H9 (cell line): ENCODE data around the gene ARRDC1. TPM values are rescaled to one million over a fixed set of nuclear protein-coding genes. Genes with fewer than 3 reads are reported as not detected.
A peak's percentile ranks its signal among the peaks of the same experiment; 100 is the strongest.

Experiments used
- DNase-seq: peaks from one replicate; pipeline ENCODE4 v3.0.0-alpha.2; 2017
- H2AFZ ChIP-seq: one replicate; pipeline ENCODE4 v1.6.1; 2013; ENCODE audit warnings: mild to moderate bottlenecking, low read length, control low read depth, moderate library complexity
- H2AK5ac ChIP-seq: 2 replicates; pipeline ENCODE4 v1.6.1; 2013; ENCODE audit warnings: low read length, control low read depth, mixed read lengths; ENCODE audit not compliant: insufficient read length
- H2BK120ac ChIP-seq: one replicate; pipeline ENCODE4 v1.6.1; 2013; ENCODE audit warnings: low read depth, mild to moderate bottlenecking, low read length, control low read depth, inconsistent platforms; ENCODE audit not compliant: poor library complexity, severe bottlenecking
- H2BK12ac ChIP-seq: 2 replicates; pipeline ENCODE4 v1.6.1; 2013; ENCODE audit warnings: low read length, control low read depth, mixed read lengths, low read depth; ENCODE audit not compliant: insufficient read length
- H2BK15ac ChIP-seq: 2 replicates; pipeline ENCODE4 v1.6.1; 2013; ENCODE audit warnings: low read depth, low read length, control low read depth
- H2BK20ac ChIP-seq: one replicate; pipeline ENCODE4 v1.6.1; 2013; ENCODE audit warnings: low read depth, mild to moderate bottlenecking, low read length, control low read depth, inconsistent platforms; ENCODE audit not compliant: poor library complexity, severe bottlenecking
- H2BK5ac ChIP-seq: 2 replicates; pipeline ENCODE4 v1.6.1; 2013; ENCODE audit warnings: low read length, control low read depth, mixed read lengths; ENCODE audit not compliant: insufficient read length
- H3K14ac ChIP-seq: 2 replicates; pipeline ENCODE4 v1.6.1; 2013; ENCODE audit warnings: low read length, control low read depth; ENCODE audit not compliant: insufficient read depth
- H3K18ac ChIP-seq: 2 replicates; pipeline ENCODE4 v1.6.1; 2013; ENCODE audit warnings: low read depth, mild to moderate bottlenecking, mixed read lengths, low read length, control low read depth; ENCODE audit not compliant: insufficient read length
- H3K23ac ChIP-seq: 2 replicates; pipeline ENCODE4 v1.6.1; 2013; ENCODE audit warnings: low read length, control low read depth, mixed read lengths, low read depth; ENCODE audit not compliant: insufficient read length
- H3K23me2 ChIP-seq: 2 replicates; pipeline ENCODE4 v1.6.1; 2013; ENCODE audit warnings: low read depth, mild to moderate bottlenecking, mixed read lengths, low read length, control low read depth; ENCODE audit not compliant: insufficient read length, poor library complexity, severe bottlenecking
- H3K27ac ChIP-seq: 2 replicates; pipeline ENCODE4 v1.5.1; 2013; ENCODE audit warnings: low read length, control low read depth, mixed read lengths, low read depth; ENCODE audit not compliant: insufficient read length
- H3K27me3 ChIP-seq: 2 replicates; pipeline ENCODE4 v1.6.1; 2013; ENCODE audit warnings: low read length, control low read depth, inconsistent platforms; ENCODE audit not compliant: insufficient read depth
- H3K4ac ChIP-seq: 2 replicates; pipeline ENCODE4 v1.6.1; 2013; ENCODE audit warnings: low read depth, mild to moderate bottlenecking, control low read depth, inconsistent platforms, low read length, moderate library complexity
- H3K4me1 ChIP-seq: 2 replicates; pipeline ENCODE4 v1.6.1; 2013; ENCODE audit warnings: low read length, control low read depth, inconsistent platforms; ENCODE audit not compliant: insufficient read depth
- H3K4me2 ChIP-seq: 2 replicates; pipeline ENCODE4 v1.6.1; 2013; ENCODE audit warnings: low read length, control low read depth, mixed read lengths; ENCODE audit not compliant: insufficient read length, insufficient read depth
- H3K56ac ChIP-seq: 2 replicates; pipeline ENCODE4 v1.6.1; 2013; ENCODE audit warnings: low read depth, mild to moderate bottlenecking, mixed read lengths, low read length, control low read depth; ENCODE audit not compliant: insufficient read length
- H3K79me1 ChIP-seq: 2 replicates; pipeline ENCODE4 v1.6.1; 2013; ENCODE audit warnings: low read depth, mild to moderate bottlenecking, moderate library complexity, low read length, control low read depth, inconsistent platforms; ENCODE audit not compliant: insufficient read depth, poor library complexity, severe bottlenecking
- H3K79me2 ChIP-seq: 2 replicates; pipeline ENCODE4 v1.6.1; 2013; ENCODE audit warnings: low read length, control low read depth, inconsistent platforms; ENCODE audit not compliant: insufficient read depth
- H3K9ac ChIP-seq: 2 replicates; pipeline ENCODE4 v1.6.1; 2013; ENCODE audit warnings: low read length, control low read depth, mixed read lengths; ENCODE audit not compliant: insufficient read length; ENCODE audit errors: extremely low read depth
- H3K9me3 ChIP-seq: one replicate; pipeline ENCODE4 v1.6.1; 2013; ENCODE audit warnings: low read depth, low read length, inconsistent platforms; ENCODE audit not compliant: control insufficient read depth
- H3T11ph ChIP-seq: one replicate; pipeline ENCODE4 v1.6.1; 2013; ENCODE audit warnings: mild to moderate bottlenecking, low read length, control low read depth, inconsistent platforms
- H4K20me1 ChIP-seq: one replicate; pipeline ENCODE4 v1.6.1; 2013; ENCODE audit not compliant: control insufficient read depth, insufficient read length, insufficient read depth
- H4K5ac ChIP-seq: 2 replicates; pipeline ENCODE4 v1.6.1; 2013; ENCODE audit warnings: low read depth, mild to moderate bottlenecking, mixed read lengths, low read length, control low read depth; ENCODE audit not compliant: insufficient read length
- H4K8ac ChIP-seq: replicated peaks from 2 replicates; pipeline ENCODE4 v1.6.1; 2013; ENCODE audit warnings: low read length, control low read depth, mixed read lengths, low read depth; ENCODE audit not compliant: insufficient read length
- H4K91ac ChIP-seq: 2 replicates; pipeline ENCODE4 v1.6.1; 2013; ENCODE audit warnings: low read depth, mild to moderate bottlenecking, moderate library complexity, mixed read lengths, low read length, control low read depth; ENCODE audit not compliant: insufficient read length
- H3K27ac Mint-ChIP-seq, 3 experiments: 2 replicates in 2 of 3; 3 replicates in 1 of 3; pipeline ENCODE4 v1.8.0; 2020 to 2021; ENCODE audit warnings: mixed read lengths in 3 of 3, mild to moderate bottlenecking in 1 of 3, moderate library complexity in 1 of 3
- H3K27me3 Mint-ChIP-seq: 2 replicates; pipeline ENCODE4 v1.8.0; 2021; ENCODE audit warnings: low read depth, mild to moderate bottlenecking, moderate library complexity, mixed read lengths
- H3K36me3 Mint-ChIP-seq, 3 experiments: 2 replicates in 2 of 3; 3 replicates in 1 of 3; pipeline ENCODE4 v1.8.0; 2020 to 2021; ENCODE audit warnings: low read depth in 3 of 3, mixed read lengths in 3 of 3; ENCODE audit not compliant: insufficient read depth in 1 of 3
- H3K4me1 Mint-ChIP-seq, 2 experiments: 2 replicates each; pipeline ENCODE4 v1.8.0; 2020; ENCODE audit warnings: mixed read lengths in 2 of 2
- H3K4me3 Mint-ChIP-seq, 2 experiments: 2 replicates in 1 of 2; 3 replicates in 1 of 2; pipeline ENCODE4 v1.8.0; 2020 to 2021; ENCODE audit warnings: mild to moderate bottlenecking in 2 of 2, mixed read lengths in 2 of 2, moderate library complexity in 1 of 2
- H3K9me3 Mint-ChIP-seq, 2 experiments: 2 replicates in 1 of 2; 3 replicates in 1 of 2; pipeline ENCODE4 v1.8.0; 2020; ENCODE audit warnings: mild to moderate bottlenecking in 2 of 2, mixed read lengths in 2 of 2, moderate library complexity in 1 of 2
- WGBS: extraction: QIAGEN DNeasy Blood & Tissue Kit; methylation state at CpG from one replicate; pipeline ENCODE4 v1.1.7; 2013; ENCODE audit warnings: missing lambda C conversion rate, low lambda C conversion rate, mixed read lengths; ENCODE audit not compliant: insufficient read length; ENCODE audit errors: extremely low coverage; 5-methylcytosine and 5-hydroxymethylcytosine counted together
- total RNA-seq: library from RNA; stranded (reverse); gene quantifications from 2 replicates; pipeline ENCODE4 v1.2.1, GENCODE V29; 2021
- TF ChIP-seq, protein P1 (sequence below): fragments of 200-600 bp; sonication (generic); conservative IDR thresholded peaks from 3 replicates; pipeline ENCODE4 v1.8.0; 2021; ENCODE audit warnings: antibody characterized with exemption, mild to moderate bottlenecking

Gene ARRDC1
- total RNA-seq, 1 experiment from 2014 or later, result 34.4 TPM

DNA sequence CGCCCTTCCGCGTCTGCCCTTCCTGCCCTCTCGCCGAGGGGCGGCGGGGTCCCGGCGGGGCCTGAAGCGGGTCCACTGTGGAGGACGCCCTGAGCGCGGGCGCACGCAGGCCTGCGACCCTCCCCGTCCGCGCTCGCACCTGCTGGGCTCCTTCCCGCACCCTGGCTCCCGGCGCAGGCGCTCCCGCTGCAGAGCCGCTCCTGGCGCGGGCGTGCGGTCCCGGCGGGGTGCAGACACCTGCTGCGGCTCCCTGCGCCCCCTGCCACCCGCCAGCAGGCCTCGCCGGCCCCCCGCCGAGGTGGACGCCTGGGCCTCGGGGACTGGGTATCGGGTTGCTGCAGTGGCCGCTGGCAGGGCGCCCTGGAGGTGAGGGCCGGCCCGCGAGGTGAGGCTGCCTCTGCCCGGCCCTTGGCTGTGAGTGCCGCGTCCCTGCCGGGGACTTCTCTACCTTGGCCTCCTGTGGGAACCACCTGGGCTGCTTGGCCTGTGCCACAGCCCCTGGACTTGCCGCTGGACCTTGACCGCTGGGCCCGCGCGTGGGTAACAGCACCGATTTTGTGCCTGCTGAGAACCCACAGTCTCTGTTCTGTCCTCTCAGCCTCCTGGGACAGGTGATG is 627 bp downstream of the ARRDC1 start:
- H2BK20ac ChIP-seq, result no peak overlapping the region
- no peak overlapping the region for H3K23ac ChIP-seq
- H3K27me3 ChIP-seq, result no peaks in the 10 kb centered on the region; the same call in 1 of the 2 replicates
- no peak overlapping the region for H2BK5ac ChIP-seq
- no peaks in the 10 kb centered on the region; the same call in 1 of the 2 replicates for H3K4me1 ChIP-seq
- TF ChIP-seq, protein P1, sequence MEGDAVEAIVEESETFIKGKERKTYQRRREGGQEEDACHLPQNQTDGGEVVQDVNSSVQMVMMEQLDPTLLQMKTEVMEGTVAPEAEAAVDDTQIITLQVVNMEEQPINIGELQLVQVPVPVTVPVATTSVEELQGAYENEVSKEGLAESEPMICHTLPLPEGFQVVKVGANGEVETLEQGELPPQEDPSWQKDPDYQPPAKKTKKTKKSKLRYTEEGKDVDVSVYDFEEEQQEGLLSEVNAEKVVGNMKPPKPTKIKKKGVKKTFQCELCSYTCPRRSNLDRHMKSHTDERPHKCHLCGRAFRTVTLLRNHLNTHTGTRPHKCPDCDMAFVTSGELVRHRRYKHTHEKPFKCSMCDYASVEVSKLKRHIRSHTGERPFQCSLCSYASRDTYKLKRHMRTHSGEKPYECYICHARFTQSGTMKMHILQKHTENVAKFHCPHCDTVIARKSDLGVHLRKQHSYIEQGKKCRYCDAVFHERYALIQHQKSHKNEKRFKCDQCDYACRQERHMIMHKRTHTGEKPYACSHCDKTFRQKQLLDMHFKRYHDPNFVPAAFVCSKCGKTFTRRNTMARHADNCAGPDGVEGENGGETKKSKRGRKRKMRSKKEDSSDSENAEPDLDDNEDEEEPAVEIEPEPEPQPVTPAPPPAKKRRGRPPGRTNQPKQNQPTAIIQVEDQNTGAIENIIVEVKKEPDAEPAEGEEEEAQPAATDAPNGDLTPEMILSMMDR, result no peak; the same call in 2 of the 3 replicates
- DNase-seq, result no peak
- H3K4ac ChIP-seq, result no peak overlapping the region
- Mint-ChIP-seq H3K4me1 (peaks cover 20 to 31% of the 10 kb centered on the region in 2 experiments), H3K27me3 (peaks cover 26% of the 10 kb centered on the region), H3K27ac (no peak overlapping the region), H3K4me3 (peak overlapping the region; percentile 69 to 81), H3K9me3 (no peaks in the 10 kb centered on the region), H3K36me3 (no peaks in the 10 kb centered on the region; a peak in 1 of 7 replicates)
- no peak overlapping the region for H3K9ac ChIP-seq
- H3K79me2 ChIP-seq, result no peaks in the 10 kb centered on the region
- H3K27ac ChIP-seq, result no peak overlapping the region
- peaks cover 7% of the 10 kb centered on the region for H3K23me2 ChIP-seq
- H2BK15ac ChIP-seq, result no peak overlapping the region
- H3K9me3 ChIP-seq, result no peaks in the 10 kb centered on the region
- H4K8ac ChIP-seq, result no peak overlapping the region
- H3K56ac ChIP-seq, result no peak overlapping the region
- H3T11ph ChIP-seq, result no peak overlapping the region
- H4K91ac ChIP-seq, result no peak overlapping the region
- H2AK5ac ChIP-seq, result no peak overlapping the region
- no peaks in the 10 kb centered on the region for H4K20me1 ChIP-seq
- H3K79me1 ChIP-seq, result no peaks in the 10 kb centered on the region
- no peak overlapping the region for H2BK12ac ChIP-seq
- H3K4me2 ChIP-seq, result peak overlapping the region; percentile 22
- no peak overlapping the region for H3K18ac ChIP-seq
- WGBS, result no CpG with 5 or more reads among the region's 57 CpGs
- H3K14ac ChIP-seq, result no peak overlapping the region; the same call in 1 of the 2 replicates
- no peak overlapping the region for H4K5ac ChIP-seq
- no peak overlapping the region for H2AFZ ChIP-seq
- no peak overlapping the region for H2BK120ac ChIP-seq
